Lower leg skin (tissue), 4 donors: ENCODE data around the gene TTC3. TPM values are rescaled to one million over a fixed set of nuclear protein-coding genes. Genes with fewer than 3 reads are reported as not detected.
"Not testable (repeated sequence)": the region's sequence is repeated elsewhere in the genome, so short reads cannot be mapped to it uniquely, and the experiment has no call there.

Source experiments
- DNase-seq, 2 donors: peaks; one replicate each; pipeline ENCODE4 v3.0.0-alpha.2; 2019; ENCODE audit warnings: low spot score in 2 of 2
- H3K4me3 ChIP-seq: fragments of 200-600 bp; sonication (generic); 2 replicates; pipeline ENCODE4 v1.5.1; 2017; ENCODE audit warnings: mild to moderate bottlenecking, low read depth; ENCODE audit not compliant: poor library complexity, severe bottlenecking
- CTCF ChIP-seq, 3 donors: fragments of 450-650 bp; IDR thresholded peaks; one replicate each; pipeline ENCODE4 v1.5.1; 2016; ENCODE audit warnings: antibody characterized with exemption in 3 of 3, mild to moderate bottlenecking in 3 of 3, moderate library complexity in 2 of 3
- POLR2A ChIP-seq, 2 donors: fragments of 450-650 bp; IDR thresholded peaks; one replicate each; pipeline ENCODE4 v1.6.1; 2016 to 2017; ENCODE audit warnings: antibody characterized with exemption in 2 of 2, mild to moderate bottlenecking in 1 of 2, moderate library complexity in 1 of 2
- WGBS, 2 donors: methylation state at CpG; one replicate each; pipeline ENCODE4 v1.1.5; 2018; 5-methylcytosine and 5-hydroxymethylcytosine counted together
- intact Hi-C: fragments of 100-400 bp; cut with DNase I; formaldehyde crosslinking; loops from one replicate; pipeline ENCODE4 v1.15.0; 2023; ENCODE audit warnings: low total_unique reads
- total RNA-seq, 4 donors: library from RNA; depleted of rRNA; stranded (reverse); fragments of >200 nt; gene quantifications; one replicate each; pipeline ENCODE4 v1.1.0, GENCODE V29; 2016

TTC3 gene
- total RNA-seq, 4 donors from 2014 or later: 77.6 to 111 (median 92.0) TPM

DNA sequence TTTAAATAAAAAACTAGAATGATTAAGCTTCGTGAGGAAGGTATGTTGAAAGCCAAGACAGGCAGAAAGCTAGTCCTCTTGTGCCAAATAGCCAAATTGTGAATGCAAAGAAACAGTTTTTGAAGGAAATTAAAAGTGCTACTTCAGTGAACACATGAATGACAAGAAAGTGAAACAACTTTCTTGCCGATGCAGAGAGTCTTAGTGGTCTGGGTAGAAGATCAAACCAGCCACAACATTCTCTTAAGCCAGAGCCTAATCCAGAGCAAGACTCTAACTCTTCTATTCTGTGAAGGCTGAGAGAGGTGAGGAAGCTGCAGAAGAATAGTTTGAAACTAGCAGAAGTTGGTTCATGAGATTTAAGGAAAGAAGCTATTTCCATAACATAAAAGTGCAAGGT lies 63.2 kb downstream of the TTC3 start:
- 88 to 99% methylated on average over 2 of the region's 2 CpGs for WGBS, 2 donors
- H3K4me3 ChIP-seq: no peak overlapping the region
- DNase-seq: no peak
- intact Hi-C loops: no loop called here
- TF ChIP-seq POLR2A (IDR thresholded peaks at IDR 0.05): no peak

DNA sequence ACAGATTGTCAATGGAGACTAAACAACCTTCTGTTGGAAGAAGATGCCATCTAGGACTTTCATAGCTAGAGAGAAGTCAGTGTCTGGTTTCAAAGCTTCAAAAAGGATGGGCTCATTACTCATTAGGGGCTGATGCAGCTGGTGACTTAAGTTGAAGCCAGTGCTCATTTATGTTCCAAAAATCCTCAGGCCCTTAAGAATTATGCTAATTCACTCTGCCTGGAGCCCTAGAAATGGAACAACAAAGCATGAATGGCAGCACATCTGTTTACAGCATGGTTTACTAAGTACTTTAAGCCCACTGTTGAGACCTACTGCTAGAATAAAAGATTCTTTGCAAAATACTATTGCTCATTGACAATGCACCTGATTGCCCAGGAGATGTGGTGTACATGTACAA lies 63.7 kb downstream of the TTC3 start:
- DNase-seq: no peak
- intact Hi-C loops: no loop called here
- TF ChIP-seq CTCF (IDR thresholded peaks at IDR 0.05): no peak
- TF ChIP-seq POLR2A (IDR thresholded peaks at IDR 0.05): no peak
- no peak overlapping the region for H3K4me3 ChIP-seq

- WGBS, 2 donors: 76 to 97% methylated on average over 3 of the region's 3 CpGs
- intact Hi-C loops: no loop called here
- H3K4me3 ChIP-seq: no peak overlapping the region
- DNase-seq: no peak
- TF ChIP-seq CTCF (IDR thresholded peaks at IDR 0.05) (no peak), POLR2A (IDR thresholded peaks at IDR 0.05) (no peak)
Observed at GRCh38 chr21:37139154-37139553, 66.1 kb downstream of the TTC3 start.

- no peak for DNase-seq
- 72 to 76% methylated on average over 4 of the region's 4 CpGs for WGBS, 2 donors
- intact Hi-C loops: no loop called here
- H3K4me3 ChIP-seq: no peak overlapping the region
- TF ChIP-seq POLR2A (IDR thresholded peaks at IDR 0.05) (no peak), CTCF (IDR thresholded peaks at IDR 0.05) (no peak)
Observed at GRCh38 chr21:37139902-37140301, 66.8 kb downstream of the TTC3 start.

GRCh38 chr21:37143392-37143791 lies 70.3 kb downstream of the TTC3 start:
- intact Hi-C loops, H3K4me3 ChIP-seq, DNase-seq: not testable (repeated sequence)
- WGBS, 2 donors: 96 to 97% methylated on average over 4 to 5 of the region's 5 CpGs

- no peak for TF ChIP-seq POLR2A (IDR thresholded peaks at IDR 0.05)
- TF ChIP-seq CTCF (IDR thresholded peaks at IDR 0.05): no peak
- intact Hi-C loops: no loop called here
- no peak for DNase-seq
- 84 to 85% methylated on average over 4 of the region's 4 CpGs for WGBS, 2 donors
- no peak overlapping the region for H3K4me3 ChIP-seq
Observed at GRCh38 chr21:37145635-37146111, 72.6 kb downstream of the TTC3 start.
